GM06990 (cell line): ENCODE data around the gene FAM163A.
"Not testable (repeated sequence)": the region's sequence is repeated elsewhere in the genome, so short reads cannot be mapped to it uniquely, and the experiment has no call there.

Experiments used
- DNase-seq: peaks from one replicate; pipeline ENCODE4 v3.0.0-alpha.2; 2011; ENCODE audit not compliant: insufficient read length; ENCODE audit errors: extremely low read depth
- H3K27me3 ChIP-seq: replicated peaks from 2 replicates; pipeline ENCODE4 v1.6.0; 2011; ENCODE audit warnings: low read length; ENCODE audit not compliant: control insufficient read depth, insufficient read depth
- H3K36me3 ChIP-seq: 2 replicates; pipeline ENCODE4 v1.5.1; 2011; ENCODE audit warnings: low read length; ENCODE audit not compliant: control insufficient read depth, insufficient read depth
- H3K4me3 ChIP-seq: replicated peaks from 2 replicates; pipeline ENCODE4 v1.5.1; 2011; ENCODE audit warnings: low read depth, mild to moderate bottlenecking, control low read depth, low read length
- TF ChIP-seq, protein P1 (sequence below): IDR thresholded peaks from 2 replicates; pipeline ENCODE4 v1.5.1; 2011; ENCODE audit warnings: low read length, control low read depth, mild to moderate bottlenecking, inconsistent platforms; ENCODE audit not compliant: insufficient read depth, poor library complexity, severe bottlenecking

The FAM163A gene

DNA sequence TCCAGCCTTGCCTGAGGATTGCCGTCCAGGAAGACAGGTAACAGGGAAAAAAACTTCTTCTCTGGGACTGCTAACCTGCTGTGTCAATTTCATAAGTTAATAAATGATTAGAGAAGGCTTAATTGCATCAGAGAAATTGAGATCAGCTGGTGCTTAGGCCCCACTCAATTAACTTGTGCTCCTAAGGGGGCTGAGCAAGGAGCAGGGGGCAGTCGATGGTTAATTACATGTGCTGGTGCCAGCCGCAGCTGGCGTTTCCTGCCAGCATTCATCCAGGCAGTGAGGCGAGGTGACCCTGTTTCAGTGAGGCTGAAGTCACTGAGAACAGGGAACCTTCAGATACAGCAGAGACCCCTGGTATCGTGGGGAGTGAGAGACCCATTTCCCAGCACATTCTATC is 60.0 kb downstream of the FAM163A start:
- no peak for DNase-seq
- H3K36me3 ChIP-seq: no peaks in the 10 kb centered on the region
- no peaks in the 10 kb centered on the region for H3K27me3 ChIP-seq
- TF ChIP-seq, protein P1, sequence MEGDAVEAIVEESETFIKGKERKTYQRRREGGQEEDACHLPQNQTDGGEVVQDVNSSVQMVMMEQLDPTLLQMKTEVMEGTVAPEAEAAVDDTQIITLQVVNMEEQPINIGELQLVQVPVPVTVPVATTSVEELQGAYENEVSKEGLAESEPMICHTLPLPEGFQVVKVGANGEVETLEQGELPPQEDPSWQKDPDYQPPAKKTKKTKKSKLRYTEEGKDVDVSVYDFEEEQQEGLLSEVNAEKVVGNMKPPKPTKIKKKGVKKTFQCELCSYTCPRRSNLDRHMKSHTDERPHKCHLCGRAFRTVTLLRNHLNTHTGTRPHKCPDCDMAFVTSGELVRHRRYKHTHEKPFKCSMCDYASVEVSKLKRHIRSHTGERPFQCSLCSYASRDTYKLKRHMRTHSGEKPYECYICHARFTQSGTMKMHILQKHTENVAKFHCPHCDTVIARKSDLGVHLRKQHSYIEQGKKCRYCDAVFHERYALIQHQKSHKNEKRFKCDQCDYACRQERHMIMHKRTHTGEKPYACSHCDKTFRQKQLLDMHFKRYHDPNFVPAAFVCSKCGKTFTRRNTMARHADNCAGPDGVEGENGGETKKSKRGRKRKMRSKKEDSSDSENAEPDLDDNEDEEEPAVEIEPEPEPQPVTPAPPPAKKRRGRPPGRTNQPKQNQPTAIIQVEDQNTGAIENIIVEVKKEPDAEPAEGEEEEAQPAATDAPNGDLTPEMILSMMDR: no peak
- no peak overlapping the region for H3K4me3 ChIP-seq

DNA sequence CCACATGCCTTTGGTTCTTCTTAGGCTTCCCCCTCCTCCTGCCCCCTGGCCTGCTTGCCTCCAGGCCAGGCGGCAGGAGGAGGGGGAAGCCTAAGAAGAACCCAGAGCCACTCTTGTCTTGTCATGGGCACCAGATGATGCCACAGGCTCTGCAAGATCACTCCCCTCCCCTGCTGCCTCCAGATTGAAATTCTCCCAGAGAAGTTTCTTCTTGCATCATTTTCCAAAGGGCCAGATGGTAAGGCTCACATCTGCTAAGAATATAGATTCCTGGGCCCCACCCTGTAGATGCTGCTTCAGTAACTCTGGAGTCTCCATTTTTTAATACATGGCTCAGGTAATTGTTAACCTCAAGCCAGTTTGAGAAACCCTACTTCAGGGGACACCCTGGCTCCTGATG is 60.8 kb downstream of the FAM163A start:
- no peak overlapping the region for H3K4me3 ChIP-seq
- TF ChIP-seq, protein P1: no peak
- no peaks in the 10 kb centered on the region; the same call in 1 of the 2 replicates for H3K27me3 ChIP-seq
- no peak for DNase-seq
- no peaks in the 10 kb centered on the region for H3K36me3 ChIP-seq

DNA sequence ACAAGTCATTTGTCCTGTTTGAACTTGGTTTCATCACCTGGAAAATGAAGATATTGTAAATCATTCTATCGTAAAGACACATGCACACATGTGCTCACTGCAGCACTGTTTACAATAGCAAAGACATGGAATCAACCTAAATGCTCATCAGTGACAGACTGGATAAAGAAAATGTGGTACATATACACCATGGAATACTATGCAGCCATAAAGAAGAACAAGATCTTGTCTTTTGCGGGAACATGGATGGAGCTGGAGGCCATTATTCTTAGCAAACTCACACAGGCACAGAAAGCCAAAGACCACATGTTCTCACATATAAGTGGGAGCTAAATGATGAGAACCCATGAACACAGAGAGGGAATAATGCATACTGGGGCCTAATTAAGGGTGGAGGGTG is 61.3 kb downstream of the FAM163A start:
- DNase-seq, H3K4me3 ChIP-seq, H3K27me3 ChIP-seq, H3K36me3 ChIP-seq: not testable (repeated sequence)

DNA sequence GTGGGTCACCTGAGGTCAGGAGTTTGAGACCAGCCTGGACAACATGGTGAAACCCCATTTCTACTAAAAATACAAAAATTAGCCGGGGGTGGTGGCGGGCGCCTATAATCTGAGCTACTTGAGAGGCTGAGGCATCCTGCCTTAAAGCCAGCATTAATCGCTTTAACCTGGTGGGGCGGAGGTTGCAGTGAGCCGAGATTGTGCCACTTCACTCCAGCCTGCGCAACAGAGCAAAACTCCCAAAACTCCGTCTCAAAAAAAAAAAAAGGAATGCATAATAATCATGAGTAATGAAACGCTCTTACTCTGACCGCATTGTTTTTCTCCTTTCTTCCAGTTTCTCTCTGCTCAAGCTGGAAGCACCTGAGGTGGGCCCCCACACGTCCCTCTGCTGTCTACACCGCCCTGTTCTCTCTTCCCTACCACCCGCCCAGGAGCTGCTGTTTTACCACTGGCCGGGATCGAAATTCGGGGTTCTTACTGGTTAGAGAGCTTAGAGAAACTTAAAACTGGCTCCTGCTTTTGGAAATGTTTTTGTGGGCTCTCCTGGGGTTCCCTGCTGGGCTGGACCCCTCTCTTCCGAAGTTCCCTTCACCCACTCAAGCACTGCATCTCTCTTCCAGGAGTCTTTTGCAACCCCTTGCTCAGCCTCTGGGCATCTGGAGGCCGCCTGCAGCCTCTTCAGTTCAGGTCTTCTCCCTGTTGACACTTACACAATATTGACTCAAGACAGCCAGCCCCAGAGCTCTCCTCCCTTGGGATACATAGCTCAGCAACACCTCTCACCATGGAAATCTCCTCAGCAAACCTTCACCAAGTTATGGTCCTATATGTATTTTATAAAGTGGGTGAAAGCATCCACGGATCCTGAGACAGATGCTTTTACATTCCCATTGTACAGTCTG is 62.5 kb downstream of the FAM163A start:
- DNase-seq: no peak
- H3K36me3 ChIP-seq: no peaks in the 10 kb centered on the region
- no peak overlapping the region for H3K4me3 ChIP-seq
- no peaks in the 10 kb centered on the region; the same call in 1 of the 2 replicates for H3K27me3 ChIP-seq
- TF ChIP-seq, protein P1: no peak

DNA sequence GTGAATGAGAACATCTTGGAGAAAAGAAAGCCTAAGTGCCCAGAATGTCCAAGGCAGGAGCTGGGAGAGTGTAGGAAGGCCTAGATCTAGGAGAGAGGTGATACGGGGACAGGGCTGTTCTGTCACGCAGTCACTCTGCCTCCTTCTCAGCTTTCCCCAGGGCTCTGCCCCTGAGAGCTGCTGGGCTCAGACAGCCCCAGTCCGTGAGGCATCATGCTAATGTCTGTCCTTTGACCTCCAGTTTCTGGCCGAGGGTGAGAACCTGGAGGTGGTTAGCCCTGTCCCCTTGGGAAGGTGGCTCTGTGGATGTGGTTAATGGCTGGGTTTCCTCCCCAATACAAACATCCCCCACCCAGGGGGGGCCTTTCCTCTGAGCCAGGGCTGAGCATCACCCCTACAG is 63.2 kb downstream of the FAM163A start:
- Histone ChIP-seq H3K36me3 (no peaks in the 10 kb centered on the region), H3K27me3 (no peaks in the 10 kb centered on the region; the same call in none of the 2 replicates), H3K4me3 (no peak overlapping the region)
- TF ChIP-seq, protein P1: no peak
- DNase-seq: no peak

DNA sequence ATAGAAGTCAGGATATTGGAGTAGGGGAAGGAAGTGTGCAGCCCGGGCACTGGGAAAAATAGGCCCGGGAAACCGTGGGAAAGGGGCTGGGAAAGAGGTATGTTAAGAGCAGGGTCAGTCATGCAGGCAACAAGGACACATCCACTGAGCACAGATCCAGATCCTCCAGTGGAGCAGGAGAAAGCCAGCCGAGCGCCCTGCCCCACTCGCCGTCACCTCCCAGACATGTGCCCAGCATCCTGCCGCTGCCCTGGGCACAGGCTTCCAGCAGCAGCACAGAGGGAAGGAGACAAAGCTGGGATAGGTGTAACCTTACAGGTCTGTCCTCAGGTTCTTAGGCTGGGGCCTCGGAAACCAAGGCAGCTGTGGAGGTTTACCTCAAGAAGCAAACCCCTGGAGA is 64.2 kb downstream of the FAM163A start:
- H3K27me3 ChIP-seq: no peaks in the 10 kb centered on the region; the same call in none of the 2 replicates
- H3K36me3 ChIP-seq: no peaks in the 10 kb centered on the region
- no peak for DNase-seq
- TF ChIP-seq, protein P1: no peak
- H3K4me3 ChIP-seq: no peak overlapping the region
